NCI-H2227 (cell line): ENCODE data around the gene SELENOT.
"Not testable (repeated sequence)": the region's sequence is repeated elsewhere in the genome, so short reads cannot be mapped to it uniquely, and the experiment has no call there.

Experiments used
- DNase-seq: peaks from one replicate; lab custom pipeline; 2025; ENCODE audit not compliant: unreplicated experiment; lab: John Stamatoyannopoulos, UW

Gene SELENOT, protein sequence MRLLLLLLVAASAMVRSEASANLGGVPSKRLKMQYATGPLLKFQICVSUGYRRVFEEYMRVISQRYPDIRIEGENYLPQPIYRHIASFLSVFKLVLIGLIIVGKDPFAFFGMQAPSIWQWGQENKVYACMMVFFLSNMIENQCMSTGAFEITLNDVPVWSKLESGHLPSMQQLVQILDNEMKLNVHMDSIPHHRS

DNA sequence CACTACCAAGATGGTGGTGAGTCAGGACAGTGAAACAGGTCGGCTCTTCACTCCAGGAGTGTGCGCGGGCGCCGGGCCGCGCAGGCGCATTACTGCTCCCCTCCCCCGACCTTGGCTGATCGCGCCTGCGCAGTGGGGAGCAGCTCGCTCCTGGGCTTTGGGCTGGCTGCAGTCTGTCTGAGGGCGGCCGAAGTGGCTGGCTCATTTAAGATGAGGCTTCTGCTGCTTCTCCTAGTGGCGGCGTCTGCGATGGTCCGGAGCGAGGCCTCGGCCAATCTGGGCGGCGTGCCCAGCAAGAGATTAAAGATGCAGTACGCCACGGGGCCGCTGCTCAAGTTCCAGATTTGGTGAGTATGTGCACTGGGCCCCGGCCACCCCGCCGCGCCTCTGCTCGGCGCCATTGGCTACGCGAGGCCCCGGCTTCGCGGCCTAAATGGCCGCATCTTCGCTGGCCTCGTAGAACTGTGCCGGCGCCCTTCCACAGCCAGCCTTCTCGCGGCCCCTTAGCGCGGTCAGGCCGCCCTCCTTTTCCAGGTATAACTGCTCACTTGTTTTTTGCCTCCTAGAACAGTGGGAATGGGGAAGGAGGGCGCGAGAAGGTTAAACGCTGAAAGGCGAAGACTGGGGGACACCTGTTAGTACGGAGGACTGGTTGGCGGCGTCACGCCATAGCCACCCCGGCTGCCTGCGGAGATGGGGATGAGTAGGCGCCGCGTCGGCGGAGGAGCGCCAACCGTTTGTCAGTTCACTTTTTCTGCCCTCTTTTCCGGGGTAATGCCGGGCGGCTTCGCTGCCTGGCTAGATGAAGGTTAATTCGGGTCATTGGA lies at the start of gene SELENOT:
TSS of gene SELENOT (plus strand) at position 169 of the 827 bp plus-strand sequence. CDS start at position 211, 42 bp downstream.
- DNase-seq: peak; percentile 93

DNA sequence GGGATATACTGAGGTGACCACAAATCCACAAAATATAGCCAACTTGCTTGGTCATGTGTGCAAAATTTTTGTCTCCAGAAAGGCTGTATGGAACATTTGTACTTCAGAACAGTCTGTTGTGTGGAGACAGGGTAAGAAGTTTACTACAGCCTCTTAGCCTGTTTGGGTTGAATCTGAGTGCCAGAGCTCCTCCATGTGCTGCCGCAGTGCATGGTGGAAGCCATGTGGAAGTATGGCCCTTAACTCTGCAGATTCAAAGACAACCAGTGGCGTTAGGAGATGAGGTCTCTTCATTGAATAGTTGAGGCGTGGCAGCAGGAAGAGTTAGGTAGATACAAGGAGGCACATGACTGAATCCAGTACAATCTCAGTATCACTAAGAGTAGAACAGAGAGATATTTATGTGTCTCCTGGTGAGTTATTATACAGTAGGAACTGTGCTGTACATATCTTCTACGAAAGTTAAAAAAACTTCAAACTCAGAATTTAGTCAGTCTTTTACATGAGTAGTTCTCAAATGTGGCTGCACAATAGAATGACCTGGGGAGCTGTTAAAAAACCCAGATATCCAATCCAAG lies 47.2 kb upstream of the SELENOT start:
- DNase-seq: no peak

DNA sequence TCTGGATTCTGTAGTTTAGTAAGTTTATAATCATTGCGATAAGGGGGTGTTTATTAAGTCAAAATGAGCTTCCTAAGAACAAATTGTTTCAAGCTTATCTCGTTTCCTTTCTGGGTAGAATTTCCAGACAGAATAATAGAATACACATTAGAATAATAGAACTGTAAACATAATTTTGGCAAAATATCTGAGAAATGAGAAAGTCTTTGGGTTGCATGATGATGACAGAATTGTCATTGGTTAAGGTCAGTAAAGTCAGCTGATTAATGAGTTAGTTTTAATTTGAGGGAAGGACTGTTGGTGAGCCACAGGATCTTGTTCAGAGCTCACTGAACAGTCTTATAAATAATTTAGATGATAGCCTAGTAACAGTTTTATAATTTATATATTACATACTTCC lies 46.3 kb upstream of the SELENOT start:
- no peak for DNase-seq

DNA sequence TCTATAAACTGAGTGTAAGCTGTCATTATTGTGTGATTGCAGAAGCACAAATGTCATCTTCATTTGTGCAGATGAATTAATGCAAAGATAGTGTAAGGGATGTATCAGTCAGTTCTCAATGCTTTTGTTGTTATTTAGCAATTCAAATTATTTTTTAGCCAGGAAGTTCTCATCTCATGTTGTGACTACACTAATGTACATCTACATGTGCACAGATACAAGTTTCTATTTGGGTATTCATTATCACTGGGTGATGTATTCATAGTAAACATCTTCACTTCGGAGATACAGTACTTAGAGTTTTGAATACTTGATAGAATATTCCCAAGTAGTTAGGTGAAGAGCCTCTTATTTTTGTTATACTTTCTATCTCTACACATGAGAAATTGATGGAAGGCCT lies 45.4 kb upstream of the SELENOT start:
- no peak for DNase-seq

DNA sequence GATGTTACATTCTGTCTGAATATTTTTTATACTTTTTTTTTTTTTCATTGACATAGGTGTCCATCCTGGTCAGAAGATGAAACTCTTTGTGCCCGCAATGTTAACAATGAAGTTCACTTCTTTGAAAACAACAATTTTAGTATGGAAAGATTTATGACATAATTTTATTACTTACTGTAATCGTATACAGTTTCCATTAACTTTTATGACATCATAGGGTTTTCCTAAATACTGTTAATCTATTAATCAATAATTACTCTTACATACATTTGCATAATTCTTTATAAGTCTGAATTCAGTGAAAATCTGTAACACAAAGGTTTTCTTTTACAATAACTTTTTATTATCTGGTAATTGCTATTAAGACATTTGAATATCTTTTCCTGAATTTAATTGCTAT lies 38.9 kb upstream of the SELENOT start:
- no peak for DNase-seq

DNA sequence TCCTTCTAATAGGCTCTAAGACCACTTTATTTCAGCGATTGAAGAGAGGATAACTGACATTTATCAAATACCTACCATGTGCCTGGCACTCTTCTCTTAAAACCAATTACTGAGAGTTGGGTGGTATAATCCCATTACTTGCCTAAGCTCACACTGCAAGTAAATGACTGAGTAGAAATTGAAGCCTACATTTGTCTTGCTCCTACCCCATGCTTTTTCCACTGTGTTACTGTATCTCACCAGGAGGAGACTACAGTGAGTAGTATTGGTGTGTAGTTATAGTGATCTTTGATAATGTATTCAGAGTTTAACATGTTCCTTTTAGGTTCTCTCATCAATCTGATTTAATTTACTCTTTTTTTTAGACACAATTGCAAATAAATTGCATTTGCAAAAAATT lies 35.8 kb upstream of the SELENOT start:
- DNase-seq: no peak

DNA sequence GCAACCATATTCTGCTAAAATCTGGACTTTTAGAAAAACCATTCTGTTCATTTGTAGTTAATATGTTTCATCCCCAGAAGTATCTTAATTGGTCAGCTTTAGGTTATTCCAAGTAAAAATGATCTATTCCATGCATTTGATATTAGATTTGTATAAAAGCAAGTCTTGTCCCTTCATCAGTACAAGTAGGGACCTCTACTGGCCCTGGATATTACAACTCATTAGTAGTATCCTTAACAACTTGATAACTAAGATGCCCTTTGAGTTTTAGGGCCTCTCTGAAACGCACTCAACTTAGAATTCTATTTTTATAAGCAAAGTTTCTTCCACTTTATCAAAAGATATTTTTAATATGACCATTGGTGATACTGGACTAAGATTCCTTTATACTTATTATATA lies 25.3 kb upstream of the SELENOT start:
- DNase-seq: no peak

DNA sequence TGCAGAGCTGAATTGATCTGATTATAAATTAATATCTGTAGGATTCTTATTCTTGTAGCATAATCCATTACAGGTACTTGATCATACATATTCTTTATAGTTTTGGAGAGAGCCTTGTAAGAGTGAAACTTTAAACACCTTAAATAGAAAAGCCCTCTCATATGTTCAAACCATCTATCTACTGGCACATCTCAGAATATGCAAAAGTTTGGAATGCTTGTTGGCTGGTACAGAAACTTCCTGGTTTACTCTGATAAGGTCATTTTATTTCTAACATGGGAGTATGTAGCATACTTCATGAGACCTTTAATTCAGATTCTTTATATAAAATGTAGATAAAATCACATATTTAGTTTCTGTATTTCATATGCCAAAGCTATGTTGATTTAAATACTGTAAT lies 21.9 kb upstream of the SELENOT start:
- no peak for DNase-seq

DNA sequence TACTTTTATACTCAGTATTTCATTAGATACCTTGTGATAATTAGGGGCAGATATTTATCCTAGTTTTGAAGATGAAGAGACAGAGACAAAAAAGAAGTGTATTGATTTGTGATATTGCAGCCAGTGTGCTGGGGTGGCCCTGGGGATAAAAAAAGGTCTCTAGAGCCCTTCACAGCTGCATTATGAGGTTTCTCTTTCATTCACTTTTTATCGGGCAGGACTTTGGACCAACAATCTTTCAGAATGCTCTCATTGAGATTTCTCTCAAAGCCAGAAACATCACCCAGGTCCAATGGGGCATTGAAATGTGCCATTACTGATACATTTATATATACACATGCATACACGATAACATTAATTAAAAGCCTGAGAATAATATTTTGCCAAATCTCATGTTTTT lies 20.5 kb upstream of the SELENOT start:
- DNase-seq: no peak

DNA sequence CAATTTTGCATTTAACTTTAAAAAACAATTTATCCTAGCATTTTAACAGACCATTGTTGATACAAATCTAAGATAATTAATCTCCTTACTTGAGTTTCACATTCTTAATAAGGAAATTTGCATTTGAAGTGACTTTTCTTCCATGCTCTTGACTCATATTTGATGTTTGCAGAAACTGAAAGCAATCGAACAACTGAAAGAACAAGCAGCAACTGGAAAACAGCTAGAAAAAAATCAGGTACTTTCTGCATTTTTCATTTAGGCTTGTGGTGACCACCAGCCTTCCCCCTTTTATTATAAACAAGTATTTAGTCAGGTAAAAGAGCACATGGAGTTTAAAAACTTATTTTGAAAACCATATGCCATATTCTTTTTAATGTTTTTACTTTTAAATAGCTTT lies 20.1 kb upstream of the SELENOT start:
- DNase-seq: no peak

DNA sequence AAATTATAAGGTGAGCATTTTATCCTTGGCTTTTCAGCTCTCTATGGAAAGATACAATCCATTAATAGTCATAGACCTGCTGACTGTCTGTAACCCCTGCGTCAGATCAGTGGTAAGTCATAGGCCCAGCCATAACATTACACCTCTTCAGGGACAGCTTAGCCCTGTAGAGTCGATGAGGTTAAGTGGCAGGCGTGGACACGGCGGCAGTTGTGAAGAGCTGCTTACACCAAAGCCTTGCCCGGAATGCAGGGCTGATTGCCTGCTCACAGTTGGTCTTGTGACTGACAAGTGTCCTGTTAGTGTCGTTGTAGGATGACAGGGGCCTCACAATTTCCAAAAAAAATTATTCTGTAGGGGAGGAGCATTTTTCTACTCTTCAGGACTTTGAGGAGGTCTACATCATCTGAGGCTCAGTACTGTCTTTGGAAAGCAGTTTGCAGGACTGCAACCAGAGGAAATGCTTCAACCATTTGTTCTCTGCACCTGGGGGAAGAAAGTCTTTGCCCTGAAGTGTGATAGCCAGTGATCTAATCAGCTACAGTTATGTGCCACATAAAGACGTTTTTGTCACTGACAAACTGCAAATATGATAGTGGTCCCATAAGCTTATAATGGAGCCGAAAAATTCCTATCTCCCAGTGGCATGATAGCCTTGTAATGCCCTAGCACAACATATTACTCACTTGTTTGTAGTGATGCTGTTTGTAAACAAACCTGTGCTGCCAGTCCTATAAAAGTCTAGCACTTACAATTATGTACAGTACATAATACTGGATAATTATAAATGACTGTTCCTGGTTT lies 14.9 kb upstream of the SELENOT start:
- no peak for DNase-seq

DNA sequence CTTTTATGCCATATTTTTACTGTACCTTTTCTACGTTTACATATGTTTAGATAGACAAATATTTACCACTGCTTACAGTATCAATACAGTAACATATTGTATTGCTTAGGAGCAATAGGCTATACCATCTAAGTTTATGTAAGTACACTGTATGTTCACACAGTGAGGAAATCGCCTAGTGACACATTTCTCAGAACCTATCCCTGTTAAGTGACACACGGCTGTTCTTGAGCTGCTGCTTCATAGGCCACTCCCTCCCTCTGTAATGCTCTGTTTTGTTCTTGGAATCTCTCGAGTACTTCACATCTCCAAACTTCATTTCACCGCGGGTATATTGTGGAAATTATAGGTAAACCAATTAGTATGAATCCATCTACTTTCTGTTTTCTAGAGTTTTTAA lies 13.4 kb upstream of the SELENOT start:
- no peak for DNase-seq

DNA sequence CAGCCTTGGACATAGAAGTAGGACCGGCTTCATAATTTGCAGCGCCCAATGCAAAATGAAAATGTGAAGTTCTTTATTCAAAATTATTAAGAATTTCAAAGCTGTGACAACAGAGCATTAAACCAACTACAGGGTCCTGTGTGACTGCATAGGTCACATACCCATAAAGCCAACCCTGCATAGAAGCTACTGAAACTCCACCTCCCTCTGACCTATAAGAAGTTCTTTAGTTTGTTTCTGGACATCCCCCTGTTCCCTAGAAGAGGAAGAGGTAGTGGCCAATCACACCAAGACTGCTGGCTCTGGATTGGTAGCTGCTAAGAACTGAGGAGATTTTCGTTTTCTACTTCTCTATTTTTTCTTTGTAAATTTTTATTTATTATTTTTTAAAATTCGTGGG lies 9.0 kb upstream of the SELENOT start:
- no peak for DNase-seq

DNA sequence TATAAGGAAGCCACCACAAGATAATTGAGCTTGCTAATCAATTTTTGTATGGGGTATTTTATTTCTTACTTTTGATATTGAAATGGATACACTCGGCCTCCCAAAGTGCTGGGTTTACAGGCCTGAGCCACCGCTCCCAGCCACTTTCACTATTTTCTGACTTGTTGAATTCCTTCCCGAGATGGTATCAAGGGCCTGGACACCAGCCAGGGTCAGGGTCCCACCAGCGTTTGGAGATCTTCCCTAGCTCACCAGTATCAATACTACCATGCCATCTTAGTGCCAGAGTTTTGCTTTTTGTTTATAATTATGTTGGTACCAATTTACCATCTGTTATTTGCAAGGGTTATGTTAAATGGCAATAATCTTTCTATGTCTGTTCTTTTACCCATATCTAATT lies 5.5 kb upstream of the SELENOT start:
- DNase-seq: no peak

DNA sequence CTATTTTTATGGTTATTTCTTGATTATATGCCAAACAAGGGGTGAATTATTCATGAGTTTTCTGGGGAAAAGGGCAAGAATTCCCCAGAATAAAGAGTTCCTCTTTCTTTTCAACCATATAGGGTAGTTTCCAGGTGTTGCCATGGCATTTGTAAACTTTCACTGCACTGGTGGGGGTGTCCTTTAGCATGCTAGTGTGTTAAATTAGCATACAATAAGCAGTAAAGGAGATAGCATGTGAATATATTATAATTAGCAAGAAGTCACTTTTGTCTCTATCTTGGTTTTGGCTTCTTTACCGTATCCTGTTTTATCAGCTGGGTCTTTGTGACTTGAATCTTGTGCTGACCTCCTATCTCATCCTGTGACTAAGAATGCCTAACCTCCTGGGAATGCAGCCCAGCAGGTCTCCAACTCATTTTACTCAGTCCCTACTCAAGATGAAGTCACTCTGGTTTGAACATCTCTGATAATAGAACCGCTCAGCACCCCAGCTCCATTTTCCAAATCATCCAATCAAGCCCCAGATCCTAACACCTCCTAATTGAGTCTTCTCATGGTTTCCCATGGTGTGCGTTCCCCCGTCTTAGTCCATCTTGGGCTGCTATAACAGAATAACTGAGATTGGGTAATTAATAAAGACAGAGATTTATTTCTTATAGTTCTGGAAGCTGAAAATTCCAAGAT lies 3.4 kb upstream of the SELENOT start:
- no peak for DNase-seq

DNA sequence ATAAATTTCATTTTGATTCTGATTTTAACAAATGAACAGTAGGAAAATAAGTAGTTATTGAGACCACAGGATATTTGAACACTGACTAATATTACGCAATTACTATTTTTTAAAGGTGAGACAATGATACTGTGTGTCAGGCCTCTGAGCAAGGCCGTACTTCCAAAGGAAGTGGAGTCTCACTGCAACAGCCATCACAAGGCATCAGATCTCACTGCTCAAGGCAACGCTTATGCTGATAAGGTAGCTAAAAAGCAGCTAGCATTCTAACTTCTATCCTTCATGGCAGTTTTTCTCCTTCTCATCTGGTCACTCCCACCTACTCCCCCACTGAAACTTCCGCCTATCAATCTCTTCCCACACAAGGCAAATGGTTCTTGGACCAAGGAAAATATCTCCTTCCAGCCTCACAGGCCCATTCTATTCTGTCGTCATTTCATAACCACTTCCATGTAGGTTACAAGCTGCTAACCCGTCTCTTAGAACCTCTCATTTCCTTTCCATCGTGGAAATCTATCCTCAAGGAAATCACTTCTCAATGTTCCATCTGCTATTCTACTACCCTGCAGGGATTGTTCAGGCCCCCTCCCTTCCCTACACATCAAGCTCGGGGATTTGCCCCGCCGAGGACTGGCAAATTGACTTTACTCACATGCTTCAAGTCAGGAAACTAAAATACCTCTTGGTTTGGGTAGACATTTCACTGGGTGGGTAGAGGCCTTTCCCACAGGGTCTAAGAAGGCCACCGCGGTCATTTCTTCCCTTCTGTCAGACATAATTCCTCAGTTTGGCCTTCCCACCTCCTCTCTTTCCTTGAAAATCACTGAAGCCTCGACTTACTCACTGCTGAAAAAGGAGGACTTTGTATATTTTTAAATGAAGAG lies 2.2 kb upstream of the SELENOT start:
- not testable (repeated sequence) for DNase-seq

DNA sequence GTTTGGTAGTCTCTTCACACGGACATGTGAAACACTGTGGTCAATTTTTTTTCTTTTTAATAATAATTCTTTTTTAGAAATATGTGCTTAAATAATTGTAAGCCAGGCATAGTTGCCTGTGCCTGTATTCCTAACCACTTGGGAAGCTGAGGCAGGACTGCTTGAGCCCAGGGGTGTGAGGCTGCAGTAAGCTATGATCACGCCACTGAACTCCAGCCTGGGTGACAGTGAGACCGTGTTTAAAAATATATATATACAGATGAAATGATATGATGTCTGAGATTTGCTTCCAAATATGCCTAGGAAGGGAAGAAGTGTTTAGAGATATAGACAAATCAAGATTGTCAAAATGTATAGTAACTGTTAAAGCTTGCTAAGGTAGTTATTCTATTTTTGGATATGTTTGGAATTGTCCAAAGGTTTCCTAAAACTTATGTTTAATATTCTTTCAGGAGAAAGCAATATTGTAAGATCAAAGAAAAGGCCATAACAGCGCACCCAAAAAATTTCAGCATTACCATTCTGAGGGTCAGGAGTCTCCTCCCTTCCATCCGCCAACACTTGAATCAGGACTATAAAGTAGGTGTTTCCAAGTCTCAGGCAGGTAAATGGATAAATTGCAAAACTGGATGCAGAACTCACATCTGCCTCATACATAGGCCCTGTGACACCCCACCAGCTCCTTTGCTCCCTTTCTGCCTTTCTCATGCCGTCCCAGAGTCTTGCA lies 532 bp upstream of the SELENOT start:
- DNase-seq: no peak

DNA sequence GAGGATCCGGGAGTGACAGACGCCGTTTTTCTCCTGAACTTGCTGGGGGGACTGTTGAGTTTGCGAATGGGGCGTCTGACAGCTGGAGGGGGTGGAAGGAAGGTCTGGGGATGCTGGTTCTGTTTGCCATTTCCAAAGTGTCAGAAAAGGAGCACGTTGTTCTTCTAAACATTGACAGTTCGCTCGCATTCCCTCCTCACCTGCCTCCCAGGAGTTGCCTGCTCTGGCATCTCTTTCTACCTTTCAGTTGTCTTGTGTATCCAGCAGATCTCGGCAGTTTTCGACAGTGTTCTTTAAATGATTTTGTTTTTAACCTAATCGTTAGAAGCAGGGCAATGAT lies 829 bp downstream of the SELENOT start:
- DNase-seq: no peak

DNA sequence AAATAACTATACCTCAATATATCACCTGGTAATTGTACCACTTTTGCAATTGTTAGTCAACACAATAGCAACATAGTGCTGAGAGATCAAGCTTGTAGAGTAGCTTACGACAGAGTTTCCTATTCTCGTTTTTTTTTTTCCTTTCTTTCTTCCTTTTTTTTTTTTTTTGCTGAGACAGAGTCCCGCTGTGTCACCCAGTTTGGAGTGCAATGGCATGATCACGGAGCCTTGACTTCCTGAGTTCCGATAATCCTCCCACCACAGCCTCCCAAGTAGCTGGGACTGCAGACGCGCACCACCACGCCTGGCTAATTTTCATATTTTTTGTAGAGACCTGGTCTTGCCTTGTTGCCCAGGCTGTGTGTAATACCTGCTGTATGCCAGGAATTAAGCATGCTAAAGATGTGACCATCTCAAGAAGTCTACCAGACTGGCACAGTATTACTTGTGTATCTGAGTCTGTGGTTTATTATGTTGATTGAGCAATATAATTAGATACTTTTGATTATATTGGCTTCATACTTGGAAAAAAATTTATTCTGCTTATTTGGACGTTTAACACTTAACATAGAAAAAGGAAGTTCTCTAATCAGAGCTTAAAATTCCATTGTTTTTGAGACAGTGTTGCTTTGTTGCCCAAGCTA lies 3.0 kb downstream of the SELENOT start:
- DNase-seq: no peak
